Measurements from ENCODE around the gene SNX7. TPM values are rescaled to one million over a fixed set of nuclear protein-coding genes. Genes with fewer than 3 reads are reported as not detected.

SNX7 gene
- total RNA-seq, 4 donors from 2014 or later, result 17.2 to 27.1 (median 22.3) TPM

DNA sequence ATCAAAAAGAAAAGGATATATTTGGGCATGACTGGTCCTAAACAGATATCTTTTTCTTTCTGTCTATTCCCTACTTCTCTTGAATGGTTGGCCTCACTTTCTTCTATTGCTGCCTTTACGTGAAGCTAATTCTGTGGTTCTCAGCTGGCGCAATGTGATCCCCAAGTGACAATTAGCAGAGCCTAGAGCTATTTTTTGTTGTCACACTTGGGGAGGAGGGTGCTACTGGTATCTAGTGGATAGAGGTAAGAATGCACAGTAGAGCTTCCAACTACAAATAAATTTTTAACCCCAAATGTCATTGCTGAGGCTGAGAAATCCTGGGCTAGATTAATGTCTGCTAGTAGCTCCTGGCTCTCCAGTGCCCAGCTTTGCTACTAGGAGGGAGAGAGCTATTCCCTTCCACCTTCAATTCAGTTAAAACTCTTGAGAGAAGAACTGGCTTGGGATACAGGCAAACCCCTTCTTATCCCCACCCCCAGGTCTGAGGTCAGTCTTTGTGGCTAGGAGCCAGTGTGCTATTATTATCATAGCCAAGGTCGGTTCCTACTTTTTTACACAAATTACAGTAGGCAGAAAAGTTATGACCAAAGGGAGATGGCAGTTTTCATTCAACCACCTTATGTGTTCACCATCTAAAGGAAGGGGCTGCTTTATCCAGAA, 102.1 kb downstream of the SNX7 start:
- WGBS, 2 donors, result 81 to 85% methylated on average over 3 of the region's 3 CpGs
- TF ChIP-seq CTCF (IDR thresholded peaks at IDR 0.05) (no peak), POLR2A (IDR thresholded peaks at IDR 0.05) (no peak)

DNA sequence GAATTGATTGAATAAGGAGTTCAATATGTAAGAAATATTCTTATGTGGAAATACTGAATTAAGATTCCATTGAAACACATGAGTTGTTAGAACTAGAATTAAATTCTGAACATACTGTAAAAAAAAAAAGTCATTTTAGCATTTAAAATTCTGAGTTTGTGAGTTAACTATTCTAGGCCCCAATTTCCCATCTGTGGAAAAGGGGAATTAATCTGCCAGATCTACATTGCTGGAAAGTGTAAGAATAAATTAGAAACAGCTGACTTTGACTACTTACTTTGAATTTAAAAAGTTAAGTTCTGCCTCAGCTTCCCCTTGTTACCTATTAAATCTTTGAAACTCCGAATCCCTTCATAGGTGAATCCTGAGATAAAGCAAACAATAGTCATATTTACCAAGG, 103.0 kb downstream of the SNX7 start:
- intact Hi-C loops (cut with DNase I), result no loop called here
- Histone ChIP-seq H3K27me3 (no peaks in the 10 kb centered on the region), H3K27ac (no peak overlapping the region), H3K36me3 (no peaks in the 10 kb centered on the region), H3K4me1 (no peaks in the 10 kb centered on the region), H3K9me3 (no peaks in the 10 kb centered on the region), H3K4me3 (replicated peaks in 1 of 3) (no peak overlapping the region)
- no peak for TF ChIP-seq CTCF (IDR thresholded peaks at IDR 0.05)
- TF ChIP-seq POLR2A (IDR thresholded peaks at IDR 0.05), result no peak
- DNase-seq, result no peak
- WGBS, 2 donors, result 94 to 97% methylated on average over 1 of the region's 1 CpG

More for the DNA sequence above, 102.1 kb downstream of the SNX7 start:
- no peak for DNase-seq
- Histone ChIP-seq H3K36me3 (no peaks in the 10 kb centered on the region), H3K9me3 (no peaks in the 10 kb centered on the region), H3K4me1 (no peaks in the 10 kb centered on the region), H3K27me3 (no peaks in the 10 kb centered on the region), H3K4me3 (replicated peaks in 1 of 3) (no peak overlapping the region), H3K27ac (no peak overlapping the region)
- intact Hi-C loops (cut with DNase I), result no loop called here

GRCh38 chr1:98766255-98766654, 104.7 kb downstream of the SNX7 start:
- TF ChIP-seq CTCF (IDR thresholded peaks at IDR 0.05) (no peak), POLR2A (IDR thresholded peaks at IDR 0.05) (no peak)
- intact Hi-C loops (cut with DNase I), result no loop called here
- WGBS, 2 donors, result 86 to 91% methylated on average over 4 of the region's 4 CpGs

DNA sequence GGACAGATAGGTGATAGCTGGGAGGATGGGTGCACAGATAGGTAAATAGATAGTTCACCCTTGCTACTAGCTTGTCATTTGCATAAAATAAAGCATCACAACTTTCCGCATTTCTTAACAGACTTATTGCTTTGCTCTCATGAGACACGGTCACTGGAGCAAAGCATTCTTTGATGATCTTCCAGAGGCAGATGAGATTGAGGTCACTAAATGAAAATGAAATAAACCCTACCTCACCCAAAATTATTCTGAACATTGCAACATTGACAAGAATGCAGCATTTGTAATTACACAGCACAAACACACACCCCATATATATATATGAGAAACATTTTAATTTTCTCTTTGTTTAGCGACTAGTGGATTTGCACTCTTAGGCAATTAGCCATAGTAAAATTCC, 107.6 kb downstream of the SNX7 start:
- no peaks in the 10 kb centered on the region for H3K27me3 ChIP-seq
- intact Hi-C loops (cut with DNase I), result no loop called here
- WGBS, 2 donors, result 33 to 59% methylated on average over 3 of the region's 3 CpGs

More at GRCh38 chr1:98766255-98766654, 104.7 kb downstream of the SNX7 start:
- Histone ChIP-seq H3K36me3 (no peaks in the 10 kb centered on the region), H3K4me3 (replicated peaks in 1 of 3) (no peak overlapping the region), H3K27ac (no peak overlapping the region), H3K9me3 (no peaks in the 10 kb centered on the region), H3K27me3 (no peaks in the 10 kb centered on the region), H3K4me1 (no peaks in the 10 kb centered on the region)
- no peak for DNase-seq

More for the DNA sequence above, 107.6 kb downstream of the SNX7 start:
- H3K36me3 ChIP-seq, result no peaks in the 10 kb centered on the region
- no peaks in the 10 kb centered on the region for H3K4me1 ChIP-seq
- no peak for DNase-seq
- TF ChIP-seq POLR2A (IDR thresholded peaks at IDR 0.05) (no peak), CTCF (IDR thresholded peaks at IDR 0.05) (no peak)
- no peak overlapping the region for H3K4me3 ChIP-seq (replicated peaks in 1 of 3)
- H3K27ac ChIP-seq, result no peak overlapping the region
- no peaks in the 10 kb centered on the region for H3K9me3 ChIP-seq
